Colonic mucosa (tissue), 4 donors: Measurements from ENCODE around the gene CTDP1. TPM values are rescaled to one million over a fixed set of nuclear protein-coding genes. Genes with fewer than 3 reads are reported as not detected.

Experiments
- DNase-seq: peaks from one replicate; pipeline ENCODE4 v3.0.0-alpha.2; 2020
- H3K27ac ChIP-seq: fragments of 200-600 bp; one replicate; pipeline ENCODE4 v1.8.0; 2021
- H3K27me3 ChIP-seq: fragments of 200-600 bp; one replicate; pipeline ENCODE4 v1.8.0; 2021
- H3K36me3 ChIP-seq: fragments of 200-600 bp; one replicate; pipeline ENCODE4 v1.8.0; 2021
- H3K4me1 ChIP-seq: fragments of 200-600 bp; one replicate; pipeline ENCODE4 v1.8.0; 2021; ENCODE audit warnings: mild to moderate bottlenecking
- H3K4me3 ChIP-seq: fragments of 200-600 bp; one replicate; pipeline ENCODE4 v1.8.0; 2021
- H3K9ac ChIP-seq, 2 donors: one replicate each; pipeline ENCODE4 v1.7.0; 2013; ENCODE audit warnings: control low read depth in 2 of 2, low read depth in 2 of 2, low read length in 2 of 2
- H3K9me3 ChIP-seq: fragments of 200-600 bp; one replicate; pipeline ENCODE4 v1.8.0; 2021
- intact Hi-C: fragments of 100-400 bp; cut with DNase I; formaldehyde crosslinking; loops from one replicate; pipeline ENCODE4 v1.14.1; 2022
- total RNA-seq, 2 donors: library from RNA; stranded (reverse); fragmentation: NEBNext Ultra II Directional in 1 of 2; extraction: Animal tissue kit (Norgen Biotek cat#: 25700) in 1 of 2; gene quantifications; one replicate each; pipeline ENCODE4 v1.2.1, GENCODE V29; 2021
- TF ChIP-seq, protein P1 (sequence below): fragments of 200-600 bp; IDR thresholded peaks from one replicate; pipeline ENCODE4 v1.8.0; 2022; ENCODE audit warnings: antibody characterized with exemption, mild to moderate bottlenecking
- donor health status: healthy.
- donor health status: DM: no; HTN: no; CAD: no.
- donor health status: DM: no; HTN: no; CAD: no.

Gene CTDP1
- total RNA-seq, 2 donors from 2014 or later: 34.7 to 36.9 TPM

- no peak overlapping the region for H3K27ac ChIP-seq
- H3K9ac ChIP-seq: no peak overlapping the region
- no peaks in the 10 kb centered on the region for H3K4me1 ChIP-seq
- TF ChIP-seq, protein P1, sequence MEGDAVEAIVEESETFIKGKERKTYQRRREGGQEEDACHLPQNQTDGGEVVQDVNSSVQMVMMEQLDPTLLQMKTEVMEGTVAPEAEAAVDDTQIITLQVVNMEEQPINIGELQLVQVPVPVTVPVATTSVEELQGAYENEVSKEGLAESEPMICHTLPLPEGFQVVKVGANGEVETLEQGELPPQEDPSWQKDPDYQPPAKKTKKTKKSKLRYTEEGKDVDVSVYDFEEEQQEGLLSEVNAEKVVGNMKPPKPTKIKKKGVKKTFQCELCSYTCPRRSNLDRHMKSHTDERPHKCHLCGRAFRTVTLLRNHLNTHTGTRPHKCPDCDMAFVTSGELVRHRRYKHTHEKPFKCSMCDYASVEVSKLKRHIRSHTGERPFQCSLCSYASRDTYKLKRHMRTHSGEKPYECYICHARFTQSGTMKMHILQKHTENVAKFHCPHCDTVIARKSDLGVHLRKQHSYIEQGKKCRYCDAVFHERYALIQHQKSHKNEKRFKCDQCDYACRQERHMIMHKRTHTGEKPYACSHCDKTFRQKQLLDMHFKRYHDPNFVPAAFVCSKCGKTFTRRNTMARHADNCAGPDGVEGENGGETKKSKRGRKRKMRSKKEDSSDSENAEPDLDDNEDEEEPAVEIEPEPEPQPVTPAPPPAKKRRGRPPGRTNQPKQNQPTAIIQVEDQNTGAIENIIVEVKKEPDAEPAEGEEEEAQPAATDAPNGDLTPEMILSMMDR: no peak
- no peaks in the 10 kb centered on the region for H3K9me3 ChIP-seq
- no peaks in the 10 kb centered on the region for H3K27me3 ChIP-seq
- intact Hi-C loops: no loop called here
- DNase-seq: no peak
- H3K4me3 ChIP-seq: no peak overlapping the region
- peaks cover 8% of the 10 kb centered on the region for H3K36me3 ChIP-seq
These were observed 32.7 kb downstream of the CTDP1 start for GRCh38 chr18:79712206-79712857.

- no peak overlapping the region for H3K9ac ChIP-seq
- no peaks in the 10 kb centered on the region for H3K4me1 ChIP-seq
- H3K9me3 ChIP-seq: no peaks in the 10 kb centered on the region
- peaks cover 6% of the 10 kb centered on the region for H3K36me3 ChIP-seq
- DNase-seq: no peak
- H3K27ac ChIP-seq: no peak overlapping the region
- intact Hi-C loops: no loop called here
- no peak overlapping the region for H3K4me3 ChIP-seq
- TF ChIP-seq, protein P1: no peak
- no peaks in the 10 kb centered on the region for H3K27me3 ChIP-seq
These were observed 33.7 kb downstream of the CTDP1 start for GRCh38 chr18:79713341-79713740.

DNA sequence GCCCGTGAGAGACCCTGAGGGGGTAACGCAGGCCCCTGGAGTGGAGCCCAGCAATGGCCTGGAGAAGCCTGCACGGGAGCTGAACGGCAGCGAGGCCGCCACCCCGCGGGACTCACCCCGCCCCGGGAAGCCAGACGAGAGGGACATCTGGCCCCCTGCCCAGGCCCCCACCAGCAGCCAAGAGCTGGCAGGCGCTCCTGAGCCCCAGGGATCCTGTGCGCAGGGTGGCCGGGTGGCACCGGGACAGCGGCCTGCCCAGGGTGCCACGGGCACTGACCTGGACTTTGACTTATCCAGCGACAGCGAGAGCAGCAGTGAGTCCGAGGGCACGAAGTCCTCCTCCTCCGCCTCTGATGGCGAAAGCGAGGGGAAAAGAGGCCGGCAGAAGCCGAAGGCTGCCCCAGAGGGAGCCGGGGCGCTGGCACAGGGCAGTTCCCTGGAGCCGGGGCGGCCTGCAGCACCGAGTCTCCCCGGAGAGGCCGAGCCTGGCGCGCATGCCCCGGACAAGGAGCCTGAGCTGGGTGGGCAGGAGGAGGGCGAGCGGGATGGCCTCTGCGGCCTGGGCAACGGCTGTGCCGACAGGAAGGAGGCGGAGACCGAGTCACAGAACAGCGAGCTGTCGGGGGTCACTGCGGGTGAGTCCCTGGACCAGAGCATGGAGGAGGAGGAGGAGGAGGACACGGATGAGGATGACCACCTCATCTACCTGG, 35.1 kb downstream of the CTDP1 start:
- no peak for DNase-seq
- no peak overlapping the region for H3K9ac ChIP-seq
- no peak overlapping the region for H3K27ac ChIP-seq
- H3K36me3 ChIP-seq: peaks cover 6% of the 10 kb centered on the region
- intact Hi-C loops: no loop called here
- H3K27me3 ChIP-seq: no peaks in the 10 kb centered on the region
- TF ChIP-seq, protein P1: no peak
- H3K4me3 ChIP-seq: no peak overlapping the region
- H3K4me1 ChIP-seq: no peaks in the 10 kb centered on the region
- no peaks in the 10 kb centered on the region for H3K9me3 ChIP-seq

DNA sequence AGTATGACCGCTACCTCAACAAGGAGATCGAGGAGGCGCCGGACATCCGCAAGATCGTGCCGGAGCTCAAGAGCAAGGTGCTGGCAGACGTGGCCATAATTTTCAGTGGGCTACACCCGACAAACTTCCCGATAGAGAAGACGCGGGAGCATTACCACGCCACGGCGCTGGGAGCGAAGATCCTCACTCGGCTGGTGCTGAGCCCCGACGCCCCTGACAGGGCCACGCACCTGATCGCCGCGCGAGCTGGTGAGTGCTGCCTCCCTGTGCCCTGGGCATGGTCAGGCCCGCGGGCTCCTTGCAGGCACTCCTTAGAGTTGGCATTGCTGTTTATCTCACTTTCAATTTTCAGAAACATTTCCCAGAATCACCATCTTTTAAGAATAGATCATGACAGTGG, 35.7 kb downstream of the CTDP1 start:
- intact Hi-C loops: no loop called here
- H3K9me3 ChIP-seq: no peaks in the 10 kb centered on the region
- H3K27me3 ChIP-seq: no peaks in the 10 kb centered on the region
- H3K36me3 ChIP-seq: peaks cover 6% of the 10 kb centered on the region
- H3K27ac ChIP-seq: no peak overlapping the region
- H3K4me3 ChIP-seq: no peak overlapping the region
- H3K4me1 ChIP-seq: no peaks in the 10 kb centered on the region
- TF ChIP-seq, protein P1: no peak
- DNase-seq: no peak
- H3K9ac ChIP-seq: no peak overlapping the region

GRCh38 chr18:79717059-79717458, 37.5 kb downstream of the CTDP1 start:
- Histone ChIP-seq H3K9me3 (no peaks in the 10 kb centered on the region), H3K9ac (no peak overlapping the region), H3K4me3 (no peak overlapping the region), H3K36me3 (peaks cover 6% of the 10 kb centered on the region), H3K4me1 (no peaks in the 10 kb centered on the region), H3K27me3 (no peaks in the 10 kb centered on the region), H3K27ac (no peak overlapping the region)
- no peak for DNase-seq
- TF ChIP-seq, protein P1: no peak
- intact Hi-C loops: no loop called here
